NCI-H748 (cell line): ENCODE results near the gene TNRC6B.
"Not testable (repeated sequence)": the region's sequence is repeated elsewhere in the genome, so short reads cannot be mapped to it uniquely, and the experiment has no call there.

Source experiments
- DNase-seq: peaks from one replicate; lab custom pipeline; 2025; ENCODE audit not compliant: unreplicated experiment; lab: John Stamatoyannopoulos, UW

Gene TNRC6B

GRCh38 chr22:40281717-40282116, 104.0 kb downstream of the TNRC6B start:
- DNase-seq, result no peak

- no peak for DNase-seq
Observed at GRCh38 chr22:40285513-40285912, 107.8 kb downstream of the TNRC6B start.

GRCh38 chr22:40289991-40290459, 112.3 kb downstream of the TNRC6B start:
- no peak for DNase-seq

- DNase-seq, result no peak
Observed at GRCh38 chr22:40290516-40290915, 112.8 kb downstream of the TNRC6B start.

GRCh38 chr22:40294696-40295095, 117.0 kb downstream of the TNRC6B start:
- no peak for DNase-seq

GRCh38 chr22:40300316-40300715, 122.6 kb downstream of the TNRC6B start:
- no peak for DNase-seq

GRCh38 chr22:40300884-40301672, 123.4 kb downstream of the TNRC6B start:
- no peak for DNase-seq

- no peak for DNase-seq
Observed at GRCh38 chr22:40302149-40302548, 124.4 kb downstream of the TNRC6B start.

- no peak for DNase-seq
Observed at GRCh38 chr22:40305625-40306024, 127.9 kb downstream of the TNRC6B start.

GRCh38 chr22:40308999-40309573, 131.4 kb downstream of the TNRC6B start:
- no peak for DNase-seq

- DNase-seq, result no peak
Observed at GRCh38 chr22:40309631-40310030, 131.9 kb downstream of the TNRC6B start.

GRCh38 chr22:40310081-40310767, 132.5 kb downstream of the TNRC6B start:
- no peak for DNase-seq

- DNase-seq, result no peak
Observed at GRCh38 chr22:40310768-40311120, 133.0 kb downstream of the TNRC6B start.

- not testable (repeated sequence) for DNase-seq
Observed at GRCh38 chr22:40311646-40312045, 133.9 kb downstream of the TNRC6B start.

- DNase-seq, result no peak
Observed at GRCh38 chr22:40312050-40312449, 134.3 kb downstream of the TNRC6B start.

GRCh38 chr22:40313007-40313406, 135.3 kb downstream of the TNRC6B start:
- no peak for DNase-seq

GRCh38 chr22:40314041-40314440, 136.3 kb downstream of the TNRC6B start:
- no peak for DNase-seq

- DNase-seq, result no peak
Observed at GRCh38 chr22:40320687-40321086, 143.0 kb downstream of the TNRC6B start.

- no peak for DNase-seq
Observed at GRCh38 chr22:40322021-40322420, 144.3 kb downstream of the TNRC6B start.

GRCh38 chr22:40322818-40323447, 145.2 kb downstream of the TNRC6B start:
- no peak for DNase-seq

- no peak for DNase-seq
Observed at GRCh38 chr22:40323681-40324171, 146.0 kb downstream of the TNRC6B start.
